ENCODE measurements around the gene SLC30A3. TPM values are rescaled to one million over a fixed set of nuclear protein-coding genes. Genes with fewer than 3 reads are reported as not detected.

Gene SLC30A3
- total RNA-seq, 6 experiments from 2014 or later = not detected

DNA sequence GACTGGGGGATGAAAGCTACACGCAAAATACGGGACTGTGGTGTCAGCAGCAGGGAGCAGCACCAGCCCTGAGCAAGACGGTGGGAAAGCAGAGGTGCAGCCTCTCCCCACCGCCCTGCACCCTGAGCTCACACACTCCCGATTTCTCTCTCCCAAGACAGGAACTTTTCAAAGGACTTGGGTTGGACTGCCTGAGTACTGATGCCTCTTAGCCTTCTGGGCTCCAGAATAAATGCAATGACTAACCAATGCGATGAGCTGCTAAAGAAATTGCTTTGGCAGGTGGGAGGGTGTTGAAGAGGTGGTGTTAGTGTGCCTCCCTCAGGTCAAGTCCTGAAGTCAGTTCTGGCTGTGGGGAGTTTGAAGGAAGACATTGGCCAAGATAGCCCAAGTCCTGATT is 29.0 kb upstream of the SLC30A3 start:
- ATAC-seq (no peak), DNase-seq (no peak)
- Histone ChIP-seq H3K27ac (no peak overlapping the region), H3K9me3 (no peaks in the 10 kb centered on the region), H3K4me1 (peaks cover 0 to 19% (median 6%) of the 10 kb centered on the region in 4 donors), H3K4me3 (no peak overlapping the region), H3K36me3 (no peaks in the 10 kb centered on the region), H3K27me3 (no peaks in the 10 kb centered on the region)
- TF ChIP-seq POLR2A (IDR thresholded peaks at IDR 0.05) = no peak
- TF ChIP-seq, protein P1, sequence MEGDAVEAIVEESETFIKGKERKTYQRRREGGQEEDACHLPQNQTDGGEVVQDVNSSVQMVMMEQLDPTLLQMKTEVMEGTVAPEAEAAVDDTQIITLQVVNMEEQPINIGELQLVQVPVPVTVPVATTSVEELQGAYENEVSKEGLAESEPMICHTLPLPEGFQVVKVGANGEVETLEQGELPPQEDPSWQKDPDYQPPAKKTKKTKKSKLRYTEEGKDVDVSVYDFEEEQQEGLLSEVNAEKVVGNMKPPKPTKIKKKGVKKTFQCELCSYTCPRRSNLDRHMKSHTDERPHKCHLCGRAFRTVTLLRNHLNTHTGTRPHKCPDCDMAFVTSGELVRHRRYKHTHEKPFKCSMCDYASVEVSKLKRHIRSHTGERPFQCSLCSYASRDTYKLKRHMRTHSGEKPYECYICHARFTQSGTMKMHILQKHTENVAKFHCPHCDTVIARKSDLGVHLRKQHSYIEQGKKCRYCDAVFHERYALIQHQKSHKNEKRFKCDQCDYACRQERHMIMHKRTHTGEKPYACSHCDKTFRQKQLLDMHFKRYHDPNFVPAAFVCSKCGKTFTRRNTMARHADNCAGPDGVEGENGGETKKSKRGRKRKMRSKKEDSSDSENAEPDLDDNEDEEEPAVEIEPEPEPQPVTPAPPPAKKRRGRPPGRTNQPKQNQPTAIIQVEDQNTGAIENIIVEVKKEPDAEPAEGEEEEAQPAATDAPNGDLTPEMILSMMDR (IDR thresholded peaks at IDR 0.05) = no peak
- WGBS (ENCODE audit: insufficient coverage, low coverage, low lambda C conversion rate, missing lambda C conversion rate) = 73% methylated on average over 3 of the region's 6 CpGs
- intact Hi-C loops (cut with DNase I) = loop anchor here in 1 of 2 donors (10.0 kb wide), 1 partner anchor 197 kb away; no protein-coding TSS in a partner anchor

DNA sequence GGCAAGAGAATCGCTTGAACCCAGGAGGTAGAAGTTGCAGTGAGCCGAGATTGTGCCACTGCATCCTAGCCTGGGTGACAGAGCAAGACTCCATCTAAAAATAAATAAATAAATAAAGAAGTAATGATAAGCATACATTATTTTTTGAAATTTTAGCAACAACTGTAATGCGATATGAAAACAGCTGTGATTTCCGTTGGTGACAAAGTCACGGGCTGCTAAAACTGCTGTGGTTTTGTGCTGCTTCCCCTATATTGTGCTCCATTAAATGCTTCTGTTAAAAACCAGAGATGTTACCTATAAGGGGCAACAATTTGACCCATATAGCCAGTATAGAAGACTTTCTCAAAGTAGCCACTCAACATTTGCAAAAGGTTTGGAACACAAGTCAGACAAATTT is 27.7 kb upstream of the SLC30A3 start:
- ATAC-seq = no peak
- 67% methylated on average over 5 of the region's 5 CpGs for WGBS (ENCODE audit: insufficient coverage, low coverage, low lambda C conversion rate, missing lambda C conversion rate)

DNA sequence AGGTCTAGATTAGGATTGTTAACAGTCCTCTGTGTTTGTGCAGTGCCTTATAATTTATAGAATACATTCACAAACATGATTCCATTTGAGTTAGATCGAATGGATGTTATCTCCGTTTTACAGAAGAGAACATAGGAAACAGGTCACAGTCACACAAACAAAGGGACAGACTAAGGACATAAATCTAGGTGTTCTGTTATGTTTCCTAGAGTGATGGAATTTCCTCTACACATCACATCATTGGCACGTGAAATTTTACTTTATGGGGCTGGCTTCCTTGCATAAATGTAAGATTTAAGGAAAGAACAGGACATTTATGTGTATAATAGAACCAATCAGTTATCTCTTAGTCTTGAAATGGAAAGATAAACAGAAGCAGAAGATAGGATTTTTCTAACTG is 25.8 kb upstream of the SLC30A3 start:
- intact Hi-C loops (cut with DNase I) = no loop called here
- WGBS (ENCODE audit: insufficient coverage, low coverage, low lambda C conversion rate, missing lambda C conversion rate) = 52% methylated on average over 3 of the region's 3 CpGs

More for the DNA sequence above, 27.7 kb upstream of the SLC30A3 start:
- Histone ChIP-seq H3K4me1 (peaks cover 0 to 19% (median 6%) of the 10 kb centered on the region in 4 donors), H3K36me3 (no peaks in the 10 kb centered on the region), H3K4me3 (no peak overlapping the region), H3K27ac (no peak overlapping the region), H3K9me3 (no peaks in the 10 kb centered on the region), H3K27me3 (no peaks in the 10 kb centered on the region)
- TF ChIP-seq, protein P1 (IDR thresholded peaks at IDR 0.05) = no peak
- TF ChIP-seq POLR2A (IDR thresholded peaks at IDR 0.05) = no peak
- intact Hi-C loops (cut with DNase I) = loop anchor here in 1 of 2 donors (10.0 kb wide), 1 partner anchor 196 kb away; no protein-coding TSS in a partner anchor
- DNase-seq = no peak

DNA sequence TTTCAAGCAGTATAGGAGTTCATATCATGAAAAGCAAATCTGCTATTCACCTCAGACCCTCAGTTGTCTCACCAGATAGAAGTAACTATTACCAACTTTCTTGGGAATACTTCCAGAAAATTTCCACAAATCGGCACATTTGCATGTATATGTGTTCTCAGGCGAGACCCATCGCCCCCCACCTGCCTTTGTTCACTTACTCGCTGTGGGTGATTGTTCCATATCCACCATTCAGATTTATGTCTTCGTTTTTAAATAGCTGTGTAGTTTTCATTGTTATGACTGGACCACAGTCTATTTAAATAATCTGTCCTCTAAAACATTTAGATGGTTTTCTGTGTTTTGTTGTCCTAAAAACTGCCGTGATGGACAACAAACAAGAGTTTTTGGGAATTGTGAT is 22.6 kb upstream of the SLC30A3 start:
- Histone ChIP-seq H3K36me3 (no peaks in the 10 kb centered on the region), H3K27me3 (no peaks in the 10 kb centered on the region), H3K4me3 (no peak overlapping the region), H3K27ac (no peak overlapping the region), H3K9me3 (no peaks in the 10 kb centered on the region), H3K4me1 (peaks cover 0 to 5% (median 0%) of the 10 kb centered on the region in 4 donors)
- intact Hi-C loops (cut with DNase I) = no loop called here
- no peak for ATAC-seq
- 72% methylated on average over 6 of the region's 6 CpGs for WGBS (ENCODE audit: insufficient coverage, low coverage, low lambda C conversion rate, missing lambda C conversion rate)
- no peak for DNase-seq
- no peak for TF ChIP-seq POLR2A (IDR thresholded peaks at IDR 0.05)
- TF ChIP-seq, protein P1 (IDR thresholded peaks at IDR 0.05) = no peak

More for the DNA sequence above, 25.8 kb upstream of the SLC30A3 start:
- Histone ChIP-seq H3K36me3 (no peaks in the 10 kb centered on the region), H3K4me1 (peaks cover 0 to 16% (median 6%) of the 10 kb centered on the region in 4 donors), H3K4me3 (no peak overlapping the region), H3K27me3 (no peaks in the 10 kb centered on the region), H3K27ac (no peak overlapping the region), H3K9me3 (no peaks in the 10 kb centered on the region)
- DNase-seq (no peak), ATAC-seq (no peak)
- no peak for TF ChIP-seq POLR2A (IDR thresholded peaks at IDR 0.05)
- TF ChIP-seq, protein P1 (IDR thresholded peaks at IDR 0.05) = no peak

DNA sequence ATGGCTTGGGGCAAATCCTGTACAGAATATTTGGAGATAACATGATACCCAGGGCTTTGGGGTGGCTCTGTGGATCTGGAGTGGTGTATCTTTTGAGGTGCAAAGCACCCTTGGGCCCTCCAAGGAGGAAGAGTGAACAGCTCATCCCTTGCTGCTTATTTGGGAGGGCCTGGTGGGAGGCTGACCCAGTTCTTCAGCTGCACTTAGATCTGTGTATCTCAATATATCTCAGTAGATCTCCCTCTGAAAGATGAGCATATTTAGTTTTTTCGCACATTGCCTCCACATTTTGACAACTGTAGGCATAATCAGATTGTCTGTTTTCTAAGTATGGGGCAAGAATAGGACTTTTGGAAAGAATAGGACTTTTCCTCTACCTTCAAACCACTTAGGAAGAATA is 22.1 kb upstream of the SLC30A3 start:
- H3K4me3 ChIP-seq = no peak overlapping the region
- 78% methylated on average over 1 of the region's 1 CpG for WGBS (ENCODE audit: insufficient coverage, low coverage, low lambda C conversion rate, missing lambda C conversion rate)
- DNase-seq = no peak
- H3K9me3 ChIP-seq = no peaks in the 10 kb centered on the region
- intact Hi-C loops (cut with DNase I) = no loop called here
- no peak for ATAC-seq
- no peak overlapping the region for H3K27ac ChIP-seq
- no peaks in the 10 kb centered on the region for H3K27me3 ChIP-seq
- TF ChIP-seq POLR2A (IDR thresholded peaks at IDR 0.05) = no peak
- no peaks in the 10 kb centered on the region for H3K36me3 ChIP-seq
- H3K4me1 ChIP-seq = peaks cover 0 to 5% (median 0%) of the 10 kb centered on the region in 4 donors

Measured in right lobe of liver (tissue), 6 donors.